Measurements from ENCODE around the gene PCSK2. TPM values are rescaled to one million over a fixed set of nuclear protein-coding genes. Genes with fewer than 3 reads are reported as not detected.

The PCSK2 gene
- total RNA-seq, 4 donors from 2014 or later: 0.29 TPM; not detected in 3

GRCh38 chr20:17445543-17445942 is 218.7 kb downstream of the PCSK2 start:
- H3K27ac ChIP-seq: no peak overlapping the region
- no peak for ATAC-seq
- TF ChIP-seq POLR2A (IDR thresholded peaks at IDR 0.05) (no peak), CTCF (IDR thresholded peaks at IDR 0.05 in 4 of 5, conservative IDR thresholded peaks at IDR 0.05 in 1 of 5) (no peak)
- no peaks in the 10 kb centered on the region for H3K4me1 ChIP-seq
- peaks cover 0 to 9% (median 0%) of the 10 kb centered on the region in 3 donors for H3K27me3 ChIP-seq
- no peaks in the 10 kb centered on the region for H3K36me3 ChIP-seq
- intact Hi-C loops (cut with DNase I; ENCODE audit: low total_unique reads): no loop called here
- no peak overlapping the region for H3K4me3 ChIP-seq
- no peaks in the 10 kb centered on the region for H3K9me3 ChIP-seq
- in situ Hi-C loops (cut with MboI; ENCODE audit: low sequenced_read_pairs in 4 of 4): no loop called here
- no peak for DNase-seq

GRCh38 chr20:17446171-17446570 is 219.3 kb downstream of the PCSK2 start:
- Histone ChIP-seq H3K36me3 (no peaks in the 10 kb centered on the region), H3K4me3 (no peak overlapping the region), H3K27ac (no peak overlapping the region), H3K4me1 (no peaks in the 10 kb centered on the region), H3K9me3 (no peaks in the 10 kb centered on the region), H3K27me3 (peaks cover 0 to 9% (median 0%) of the 10 kb centered on the region in 3 donors)
- TF ChIP-seq POLR2A (IDR thresholded peaks at IDR 0.05): no peak
- TF ChIP-seq CTCF (IDR thresholded peaks at IDR 0.05 in 4 of 5, conservative IDR thresholded peaks at IDR 0.05 in 1 of 5): no peak
- no peak for DNase-seq
- ATAC-seq: no peak
- intact Hi-C loops (cut with DNase I; ENCODE audit: low total_unique reads) (no loop called here), in situ Hi-C loops (cut with MboI; ENCODE audit: low sequenced_read_pairs in 4 of 4) (no loop called here)

GRCh38 chr20:17448071-17448470 is 221.2 kb downstream of the PCSK2 start:
- H3K27ac ChIP-seq: no peak overlapping the region
- in situ Hi-C loops (cut with MboI; ENCODE audit: low sequenced_read_pairs in 4 of 4) (no loop called here), intact Hi-C loops (cut with DNase I; ENCODE audit: low total_unique reads) (no loop called here)
- DNase-seq: no peak
- H3K9me3 ChIP-seq: no peaks in the 10 kb centered on the region
- H3K4me1 ChIP-seq: no peaks in the 10 kb centered on the region
- H3K36me3 ChIP-seq: no peaks in the 10 kb centered on the region
- no peaks in the 10 kb centered on the region for H3K27me3 ChIP-seq
- no peak for ATAC-seq
- TF ChIP-seq POLR2A (IDR thresholded peaks at IDR 0.05) (no peak), CTCF (IDR thresholded peaks at IDR 0.05 in 4 of 5, conservative IDR thresholded peaks at IDR 0.05 in 1 of 5) (no peak)
- no peak overlapping the region for H3K4me3 ChIP-seq

- in situ Hi-C loops (cut with MboI; ENCODE audit: low sequenced_read_pairs in 4 of 4): no loop called here
- Histone ChIP-seq H3K36me3 (no peaks in the 10 kb centered on the region), H3K9me3 (no peaks in the 10 kb centered on the region), H3K27me3 (no peaks in the 10 kb centered on the region), H3K27ac (no peak overlapping the region), H3K4me1 (no peaks in the 10 kb centered on the region), H3K4me3 (no peak overlapping the region)
- intact Hi-C loops (cut with DNase I; ENCODE audit: low total_unique reads): no loop called here
- no peak for TF ChIP-seq CTCF (IDR thresholded peaks at IDR 0.05 in 4 of 5, conservative IDR thresholded peaks at IDR 0.05 in 1 of 5)
- no peak for DNase-seq
- ATAC-seq: no peak
These were observed 222.2 kb downstream of the PCSK2 start for GRCh38 chr20:17449031-17449430.

GRCh38 chr20:17452441-17452840 is 225.6 kb downstream of the PCSK2 start:
- no peak for ATAC-seq
- no peak overlapping the region for H3K27ac ChIP-seq
- H3K9me3 ChIP-seq: no peaks in the 10 kb centered on the region
- H3K4me3 ChIP-seq: no peak overlapping the region
- H3K4me1 ChIP-seq: no peaks in the 10 kb centered on the region
- H3K36me3 ChIP-seq: no peaks in the 10 kb centered on the region
- intact Hi-C loops (cut with DNase I; ENCODE audit: low total_unique reads): no loop called here
- TF ChIP-seq POLR2A (IDR thresholded peaks at IDR 0.05) (no peak), CTCF (IDR thresholded peaks at IDR 0.05 in 4 of 5, conservative IDR thresholded peaks at IDR 0.05 in 1 of 5) (no peak)
- DNase-seq: no peak
- in situ Hi-C loops (cut with MboI; ENCODE audit: low sequenced_read_pairs in 4 of 4): no loop called here
- no peaks in the 10 kb centered on the region for H3K27me3 ChIP-seq
